Panc1 (cell line): ENCODE results near the gene NOL4L. TPM values are rescaled to one million over a fixed set of nuclear protein-coding genes. Genes with fewer than 3 reads are reported as not detected.

Source experiments
- ATAC-seq: fragments of 200-7000 bp; cut with Tn5 transposase; 2 replicates; pipeline ENCODE4 v1.9.1; 2020; ENCODE audit warnings: mild to moderate bottlenecking, moderate library complexity
- BruUV-seq: library from RNA; stranded (reverse); fragments of 400-500 nt; replicated peaks from 2 replicates; lab custom pipeline; 2021; lab: Mats Ljungman, UMichigan
- CTCF ChIA-PET: fragments of 300-600 bp; sonication (Branson Sonifier 250); formaldehyde crosslinking; loops from one replicate; lab custom pipeline; 2022; ENCODE audit warnings: antibody characterized with exemption; lab: Charles Lee
- POLR2A ChIA-PET: fragments of 300-600 bp; sonication (Branson Sonifier 250); formaldehyde crosslinking; loops from one replicate; lab custom pipeline; 2022; ENCODE audit warnings: antibody characterized with exemption; lab: Charles Lee
- DNase-seq: peaks from one replicate; pipeline ENCODE4 v3.0.0-alpha.2; 2010; ENCODE audit warnings: low read depth, low spot score
- H3K27ac ChIP-seq: 2 replicates; pipeline ENCODE4 v1.5.1; 2011; ENCODE audit warnings: mild to moderate bottlenecking, low read length, inconsistent platforms
- H3K27me3 ChIP-seq: fragments of 200-500 bp; sonication (Bioruptor generic); 2 replicates; pipeline ENCODE4 v1.6.0; 2014; ENCODE audit warnings: low read length, inconsistent platforms; ENCODE audit not compliant: control insufficient read depth, insufficient read depth
- H3K36me3 ChIP-seq: fragments of 200-500 bp; sonication (Bioruptor generic); 2 replicates; pipeline ENCODE4 v1.5.1; 2014; ENCODE audit warnings: inconsistent platforms, mild to moderate bottlenecking, low read length, moderate library complexity; ENCODE audit not compliant: control insufficient read depth, insufficient read depth
- H3K4me1 ChIP-seq: 2 replicates; pipeline ENCODE4 v1.5.1; 2011; ENCODE audit warnings: inconsistent platforms, mild to moderate bottlenecking, low read length, moderate library complexity; ENCODE audit not compliant: control insufficient read depth, insufficient read depth
- H3K4me3 ChIP-seq, 2 experiments: 2 replicates each; pipeline ENCODE4 v1.5.1; 2011 to 2012; ENCODE audit warnings: low read depth in 2 of 2, low read length in 2 of 2, mild to moderate bottlenecking in 2 of 2, inconsistent platforms in 1 of 2, moderate library complexity in 1 of 2
- H3K9me3 ChIP-seq: fragments of 200-500 bp; sonication (Bioruptor generic); 2 replicates; pipeline ENCODE4 v1.5.1; 2014; ENCODE audit warnings: low read depth, mild to moderate bottlenecking, inconsistent platforms, low read length, moderate library complexity; ENCODE audit not compliant: control insufficient read depth, insufficient read depth
- POLR2AphosphoS5 ChIP-seq: IDR thresholded peaks from 2 replicates; pipeline ENCODE4 v1.6.1; 2012; ENCODE audit warnings: mild to moderate bottlenecking, low read depth, low read length, moderate library complexity
- SIN3A ChIP-seq: IDR thresholded peaks from 2 replicates; pipeline ENCODE4 v1.6.1; 2012; ENCODE audit warnings: low read depth, mild to moderate bottlenecking, low read length, moderate library complexity, borderline replicate concordance; ENCODE audit not compliant: insufficient read depth
- TCF7L2 ChIP-seq: IDR thresholded peaks from 2 replicates; pipeline ENCODE4 v1.6.1; 2011; ENCODE audit warnings: mild to moderate bottlenecking, low read depth, low read length, inconsistent platforms
- in situ Hi-C: cut with HindIII; loops from 2 replicates; pipeline ENCODE4 v1.10.0; 2016; ENCODE audit warnings: low sequenced_read_pairs, low pct_unique_long_range_greater_than_20kb
- intact Hi-C: fragments of 100-400 bp; cut with micrococcal nuclease; formaldehyde crosslinking; loops from one replicate; pipeline ENCODE4 v1.10.0; 2022; ENCODE audit not compliant: unreplicated experiment
- total RNA-seq: library from RNA; stranded (reverse); gene quantifications from one replicate; pipeline ENCODE4 v1.2.1, GENCODE V29; 2021; ENCODE audit not compliant: unreplicated experiment
- TF ChIP-seq, protein P1 (sequence below), 2 experiments: IDR thresholded peaks; 2 replicates each; pipeline ENCODE4 v1.6.1; 2011 to 2012; ENCODE audit warnings: low read depth in 2 of 2, control low read depth in 1 of 2, low read length in 1 of 2, mild to moderate bottlenecking in 1 of 2, moderate library complexity in 1 of 2; ENCODE audit not compliant: insufficient read depth in 1 of 2
- TF ChIP-seq, protein P2 (sequence below): fragments of 450-650 bp; IDR thresholded peaks from 2 replicates; pipeline ENCODE4 v1.5.1; 2017; ENCODE audit warnings: mild to moderate bottlenecking

Gene NOL4L
- total RNA-seq, 1 experiment from 2014 or later: 21.6 TPM

DNA sequence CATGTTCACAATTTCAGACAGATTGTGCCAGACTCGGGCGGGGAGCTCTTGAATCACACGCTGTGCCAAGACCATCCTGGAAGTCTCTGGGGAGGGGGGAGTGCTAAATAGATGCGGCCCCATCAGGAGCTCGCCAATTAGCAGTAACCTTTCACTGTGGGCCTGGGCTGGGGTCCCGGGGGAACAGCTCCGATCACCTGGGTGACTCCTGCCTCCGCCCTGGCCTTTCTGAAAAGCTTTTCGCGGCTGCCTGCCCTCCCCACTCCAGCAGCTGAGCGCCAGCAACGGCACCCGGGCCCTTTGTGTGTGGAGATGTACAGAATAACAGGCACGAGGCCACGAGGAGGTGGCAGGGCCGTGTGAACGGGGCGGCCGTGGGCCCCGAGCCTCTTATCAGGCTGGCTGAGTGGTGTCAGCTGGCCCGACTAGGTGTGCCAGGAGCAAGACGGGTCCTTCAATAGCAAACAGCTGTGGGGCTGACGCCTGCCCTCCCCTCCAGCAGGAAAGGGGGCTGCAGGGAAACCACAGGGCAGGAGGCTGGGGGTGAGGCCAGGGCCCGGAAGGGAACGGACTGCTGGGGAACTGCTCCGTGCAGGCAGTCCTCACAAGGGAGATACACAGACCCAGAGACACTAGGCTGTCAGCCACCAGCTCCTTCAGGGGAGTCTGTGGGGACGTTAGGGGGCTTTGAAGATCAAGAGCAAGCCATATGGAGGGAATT lies 56.8 kb downstream of the NOL4L start:
- ChIA-PET CTCF (interaction anchor here (0.5 kb wide), 1 partner anchor 123 kb away, joined by 3 read pairs; no protein-coding TSS in a partner anchor), POLR2A (no interaction called here)
- in situ Hi-C loops (no loop called here), intact Hi-C loops (no loop called here)
- no peaks in the 10 kb centered on the region for H3K27me3 ChIP-seq
- H3K36me3 ChIP-seq: no peaks in the 10 kb centered on the region
- BruUV-seq: no TSS peak
- H3K27ac ChIP-seq: no peak overlapping the region
- no peak for TF ChIP-seq POLR2AphosphoS5
- TF ChIP-seq, protein P1, sequence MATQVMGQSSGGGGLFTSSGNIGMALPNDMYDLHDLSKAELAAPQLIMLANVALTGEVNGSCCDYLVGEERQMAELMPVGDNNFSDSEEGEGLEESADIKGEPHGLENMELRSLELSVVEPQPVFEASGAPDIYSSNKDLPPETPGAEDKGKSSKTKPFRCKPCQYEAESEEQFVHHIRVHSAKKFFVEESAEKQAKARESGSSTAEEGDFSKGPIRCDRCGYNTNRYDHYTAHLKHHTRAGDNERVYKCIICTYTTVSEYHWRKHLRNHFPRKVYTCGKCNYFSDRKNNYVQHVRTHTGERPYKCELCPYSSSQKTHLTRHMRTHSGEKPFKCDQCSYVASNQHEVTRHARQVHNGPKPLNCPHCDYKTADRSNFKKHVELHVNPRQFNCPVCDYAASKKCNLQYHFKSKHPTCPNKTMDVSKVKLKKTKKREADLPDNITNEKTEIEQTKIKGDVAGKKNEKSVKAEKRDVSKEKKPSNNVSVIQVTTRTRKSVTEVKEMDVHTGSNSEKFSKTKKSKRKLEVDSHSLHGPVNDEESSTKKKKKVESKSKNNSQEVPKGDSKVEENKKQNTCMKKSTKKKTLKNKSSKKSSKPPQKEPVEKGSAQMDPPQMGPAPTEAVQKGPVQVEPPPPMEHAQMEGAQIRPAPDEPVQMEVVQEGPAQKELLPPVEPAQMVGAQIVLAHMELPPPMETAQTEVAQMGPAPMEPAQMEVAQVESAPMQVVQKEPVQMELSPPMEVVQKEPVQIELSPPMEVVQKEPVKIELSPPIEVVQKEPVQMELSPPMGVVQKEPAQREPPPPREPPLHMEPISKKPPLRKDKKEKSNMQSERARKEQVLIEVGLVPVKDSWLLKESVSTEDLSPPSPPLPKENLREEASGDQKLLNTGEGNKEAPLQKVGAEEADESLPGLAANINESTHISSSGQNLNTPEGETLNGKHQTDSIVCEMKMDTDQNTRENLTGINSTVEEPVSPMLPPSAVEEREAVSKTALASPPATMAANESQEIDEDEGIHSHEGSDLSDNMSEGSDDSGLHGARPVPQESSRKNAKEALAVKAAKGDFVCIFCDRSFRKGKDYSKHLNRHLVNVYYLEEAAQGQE (IDR thresholded peaks at IDR 0.05; ENCODE audit: insufficient read depth in 1 of 2, low read depth in 2 of 2, low read length in 1 of 2): no peak
- no peak for TF ChIP-seq TCF7L2
- no peak overlapping the region for H3K4me3 ChIP-seq
- ATAC-seq: no peak
- no peaks in the 10 kb centered on the region for H3K9me3 ChIP-seq
- DNase-seq: no peak
- H3K4me1 ChIP-seq: no peaks in the 10 kb centered on the region

- Histone ChIP-seq H3K9me3 (no peaks in the 10 kb centered on the region), H3K4me1 (no peaks in the 10 kb centered on the region), H3K27me3 (no peaks in the 10 kb centered on the region), H3K36me3 (no peaks in the 10 kb centered on the region), H3K27ac (no peak overlapping the region), H3K4me3 (no peak overlapping the region)
- POLR2A ChIA-PET: no interaction called here
- TF ChIP-seq, protein P1 (IDR thresholded peaks at IDR 0.05; ENCODE audit: insufficient read depth in 1 of 2, low read depth in 2 of 2, low read length in 1 of 2): no peak
- no peak for TF ChIP-seq SIN3A
- TF ChIP-seq POLR2AphosphoS5: no peak
- no peak for TF ChIP-seq TCF7L2
- TF ChIP-seq, protein P2, sequence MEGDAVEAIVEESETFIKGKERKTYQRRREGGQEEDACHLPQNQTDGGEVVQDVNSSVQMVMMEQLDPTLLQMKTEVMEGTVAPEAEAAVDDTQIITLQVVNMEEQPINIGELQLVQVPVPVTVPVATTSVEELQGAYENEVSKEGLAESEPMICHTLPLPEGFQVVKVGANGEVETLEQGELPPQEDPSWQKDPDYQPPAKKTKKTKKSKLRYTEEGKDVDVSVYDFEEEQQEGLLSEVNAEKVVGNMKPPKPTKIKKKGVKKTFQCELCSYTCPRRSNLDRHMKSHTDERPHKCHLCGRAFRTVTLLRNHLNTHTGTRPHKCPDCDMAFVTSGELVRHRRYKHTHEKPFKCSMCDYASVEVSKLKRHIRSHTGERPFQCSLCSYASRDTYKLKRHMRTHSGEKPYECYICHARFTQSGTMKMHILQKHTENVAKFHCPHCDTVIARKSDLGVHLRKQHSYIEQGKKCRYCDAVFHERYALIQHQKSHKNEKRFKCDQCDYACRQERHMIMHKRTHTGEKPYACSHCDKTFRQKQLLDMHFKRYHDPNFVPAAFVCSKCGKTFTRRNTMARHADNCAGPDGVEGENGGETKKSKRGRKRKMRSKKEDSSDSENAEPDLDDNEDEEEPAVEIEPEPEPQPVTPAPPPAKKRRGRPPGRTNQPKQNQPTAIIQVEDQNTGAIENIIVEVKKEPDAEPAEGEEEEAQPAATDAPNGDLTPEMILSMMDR: no peak
- ATAC-seq (no peak), DNase-seq (no peak)
- intact Hi-C loops (no loop called here), in situ Hi-C loops (no loop called here)
- CTCF ChIA-PET: interaction anchor here (0.5 kb wide), 1 partner anchor 124 kb away, joined by 3 read pairs; no protein-coding TSS in a partner anchor
- BruUV-seq: no TSS peak
Observed at GRCh38 chr20:32527447-32528055, 57.6 kb downstream of the NOL4L start.
